ENCODE results near the gene MRPL22.

DNA sequence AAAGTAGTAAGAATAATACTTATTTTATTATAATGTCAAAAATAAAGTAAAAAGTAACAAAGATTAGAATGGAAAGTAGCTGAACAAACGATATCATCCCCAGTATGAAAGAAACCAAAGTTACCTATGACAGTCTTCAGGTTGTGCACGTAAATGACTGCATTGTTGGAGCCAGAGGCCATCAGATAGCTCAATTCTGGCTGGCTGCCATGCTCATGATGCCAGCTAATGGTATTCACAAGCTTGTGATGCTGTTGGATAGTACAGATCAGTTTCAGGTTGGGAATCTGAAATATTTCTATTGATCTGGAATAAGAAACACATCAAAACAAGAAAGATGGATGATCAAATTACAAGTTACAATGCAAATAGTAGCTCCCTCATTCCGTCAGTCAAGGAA is 24.0 kb upstream of the MRPL22 start:
- TF ChIP-seq TAF1 (IDR thresholded peaks at IDR 0.05; ENCODE audit: borderline replicate concordance, low read depth, low read length) (no peak), POLR2A (IDR thresholded peaks at IDR 0.05; ENCODE audit: low read depth, low read length) (no peak), POLR2AphosphoS5 (IDR thresholded peaks at IDR 0.05; ENCODE audit: low read depth, low read length) (no peak)

All from GM12892 (cell line).